ENCODE results near the gene SOS2.
A peak's percentile ranks its signal among the peaks of the same experiment; 100 is the strongest.

GRCh38 chr14:50260511-50260910, 29.1 kb upstream of the SOS2 start:
- no peak for TF ChIP-seq POLR2A (IDR thresholded peaks at IDR 0.05)
- TF ChIP-seq CTCF (IDR thresholded peaks at IDR 0.05), result peak; percentile 18 to 59 (median 44)

All from heart left ventricle (tissue), 13 donors.